Measurements from ENCODE around the gene FAM181B.
"Not testable (repeated sequence)": the region's sequence is repeated elsewhere in the genome, so short reads cannot be mapped to it uniquely, and the experiment has no call there.

FAM181B gene

GRCh38 chr11:82731691-82732277, 1.9 kb downstream of the FAM181B start:
- DNase-seq = no peak

- DNase-seq = no peak
Measured at GRCh38 chr11:82730754-82731153, 2.9 kb downstream of the FAM181B start.

- DNase-seq = no peak
Measured at GRCh38 chr11:82730286-82730685, 3.4 kb downstream of the FAM181B start.

DNA sequence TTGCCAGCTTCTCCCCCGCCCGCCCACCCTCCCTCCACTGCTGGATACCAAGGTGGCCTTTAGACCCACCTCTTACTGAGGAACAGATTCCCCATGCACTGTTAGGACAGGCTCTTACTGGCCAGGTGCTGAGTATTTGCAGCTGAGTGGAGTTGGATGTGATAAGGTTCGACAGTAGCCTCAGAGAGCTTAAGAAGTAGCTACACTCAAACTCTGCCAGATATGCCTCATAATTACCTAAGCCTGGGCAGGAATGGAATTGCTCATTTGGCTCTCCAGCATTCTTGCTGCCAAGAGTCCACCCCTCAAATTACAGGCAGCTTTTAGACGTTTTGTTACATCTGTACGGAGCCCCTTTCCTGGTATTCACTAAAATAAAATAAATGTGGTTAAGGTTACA, 9.6 kb downstream of the FAM181B start:
- DNase-seq = no peak

DNA sequence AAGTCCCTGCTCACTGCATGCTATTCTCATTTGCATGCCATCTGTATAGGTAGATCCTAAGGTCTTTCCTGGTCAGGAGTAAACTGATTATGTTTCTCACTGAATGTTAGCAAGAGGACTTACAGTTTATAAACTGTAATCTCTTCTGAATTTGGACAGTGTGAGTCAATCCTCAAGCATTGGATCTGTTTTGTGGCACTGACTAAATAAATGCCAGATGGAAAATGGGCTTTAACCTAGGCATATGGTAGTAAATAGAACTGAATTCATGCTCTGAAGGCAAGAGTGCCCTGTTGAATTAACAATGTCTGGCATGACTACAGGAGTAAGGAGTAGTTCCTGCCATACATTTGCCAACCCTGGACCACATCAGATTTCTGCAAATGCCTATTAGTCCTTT, 11.4 kb downstream of the FAM181B start:
- no peak for DNase-seq

GRCh38 chr11:82720267-82721065, 13.2 kb downstream of the FAM181B start:
- no peak for DNase-seq

- DNase-seq = no peak
Measured at GRCh38 chr11:82719361-82720105, 14.1 kb downstream of the FAM181B start.

GRCh38 chr11:82718821-82719220, 14.8 kb downstream of the FAM181B start:
- DNase-seq = no peak

- DNase-seq = no peak
Measured at GRCh38 chr11:82718307-82718706, 15.4 kb downstream of the FAM181B start.

- DNase-seq = no peak
Measured at GRCh38 chr11:82714346-82715174, 19.1 kb downstream of the FAM181B start.

DNA sequence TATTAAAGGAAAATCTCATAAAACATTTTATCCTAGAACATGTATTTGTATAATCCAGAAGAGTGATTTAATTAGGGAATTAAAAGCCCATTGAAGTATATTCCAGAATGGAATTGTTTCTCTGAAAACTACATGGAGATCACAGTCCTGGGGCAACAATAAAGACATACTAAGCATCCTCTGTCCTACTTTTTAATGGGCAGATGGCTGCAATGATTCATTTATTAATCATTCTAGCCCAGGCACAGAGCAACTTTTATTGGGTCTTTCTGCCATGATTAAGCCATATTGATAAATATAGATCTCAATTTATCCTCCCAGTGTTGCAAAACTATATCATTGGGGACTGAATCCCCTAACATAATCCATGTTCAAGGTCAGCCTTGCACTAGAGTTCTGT, 22.0 kb downstream of the FAM181B start:
- DNase-seq = no peak

GRCh38 chr11:82703796-82704195, 29.9 kb downstream of the FAM181B start:
- DNase-seq = no peak

DNA sequence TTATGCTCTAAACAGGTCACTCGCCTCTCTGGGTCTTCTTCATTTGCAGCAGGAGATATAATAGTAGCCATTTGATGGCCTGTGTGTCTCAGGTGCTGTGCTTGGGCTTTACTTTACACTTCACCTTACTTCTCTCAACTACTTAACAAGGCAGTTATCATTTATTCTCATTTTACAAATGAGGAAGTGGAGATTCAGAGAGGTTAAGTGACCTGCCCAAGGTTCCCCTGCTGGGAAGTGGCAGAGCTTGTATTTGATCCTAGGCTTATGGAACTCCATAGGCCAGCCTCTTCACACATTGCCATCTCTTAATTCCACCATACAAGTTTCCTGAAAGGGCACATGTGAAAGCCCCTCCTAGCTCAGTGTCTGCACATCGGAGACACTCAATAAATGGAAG, 30.4 kb downstream of the FAM181B start:
- no peak for DNase-seq

- DNase-seq = no peak
Measured at GRCh38 chr11:82701847-82702520, 31.7 kb downstream of the FAM181B start.

DNA sequence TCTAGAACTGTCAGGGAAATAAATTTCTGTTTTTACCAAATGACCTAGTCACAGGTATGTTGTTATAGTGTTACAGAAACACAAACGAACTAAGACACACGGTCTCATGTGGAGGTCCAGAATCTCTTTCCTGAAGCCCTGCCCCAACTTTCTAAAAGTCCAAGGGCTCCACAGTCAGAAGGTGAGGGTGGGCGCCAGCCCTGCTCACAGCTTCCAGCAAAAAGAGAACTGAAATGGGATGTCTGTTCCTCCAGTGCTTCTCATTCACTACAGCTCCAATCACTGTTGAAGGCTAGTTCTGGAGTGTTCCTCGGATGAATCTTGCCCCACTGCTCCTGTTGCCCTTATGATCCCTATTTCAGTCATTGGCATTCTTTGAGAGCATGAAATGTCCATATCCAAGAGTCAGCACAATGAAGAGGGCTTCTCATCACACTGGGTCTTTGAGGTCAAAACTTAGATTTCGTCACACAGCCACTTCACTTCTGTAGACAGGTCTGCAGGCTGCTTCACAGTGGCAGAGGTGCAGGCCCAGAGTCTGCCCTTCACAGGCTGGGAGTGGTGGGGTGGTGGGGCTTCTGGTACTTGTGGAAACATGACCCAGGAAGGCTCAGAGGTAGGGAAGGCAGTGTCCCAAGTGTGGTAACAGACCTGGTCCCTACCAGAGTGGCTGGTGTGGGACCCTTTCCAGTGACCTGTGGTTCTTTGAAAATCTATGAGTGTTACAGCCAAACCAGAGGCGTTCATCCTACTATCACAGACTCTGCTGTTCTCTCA, 34.9 kb downstream of the FAM181B start:
- DNase-seq = no peak

DNA sequence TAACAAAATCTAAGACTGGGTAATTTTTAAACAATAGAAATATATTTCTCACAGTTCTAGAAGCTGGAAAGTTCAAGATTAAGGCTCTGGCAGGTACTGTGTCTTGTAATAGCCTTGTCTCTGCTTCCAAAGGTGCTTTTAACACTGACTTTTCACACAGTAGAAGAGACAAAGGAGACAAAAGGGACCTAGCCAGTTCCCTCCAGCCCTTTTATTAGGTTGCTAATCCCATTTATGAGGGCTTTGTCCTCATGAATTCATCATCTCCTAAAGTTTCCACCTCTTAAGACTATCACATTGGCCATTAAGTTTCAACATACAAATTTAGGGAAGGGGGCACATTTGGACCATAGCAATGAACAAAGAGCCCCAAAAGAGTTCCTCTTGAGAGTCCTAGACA, 40.7 kb downstream of the FAM181B start:
- DNase-seq = no peak

DNA sequence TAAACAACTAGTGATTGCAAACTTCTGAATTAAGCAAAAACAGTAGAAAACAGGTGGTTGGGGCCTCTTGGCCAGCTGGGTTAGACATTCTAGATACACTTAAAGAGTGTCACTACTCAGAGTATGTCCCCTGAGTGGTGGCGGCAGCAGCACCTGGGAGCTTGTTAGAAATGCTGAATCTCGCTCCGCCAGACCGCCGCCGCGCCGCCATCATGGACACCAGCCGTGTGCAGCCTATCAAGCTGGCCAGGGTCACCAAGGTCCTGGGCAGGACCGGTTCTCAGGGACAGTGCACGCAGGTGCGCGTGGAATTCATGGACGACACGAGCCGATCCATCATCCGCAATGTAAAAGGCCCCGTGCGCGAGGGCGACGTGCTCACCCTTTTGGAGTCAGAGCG, 44.3 kb downstream of the FAM181B start:
- not testable (repeated sequence) for DNase-seq

DNA sequence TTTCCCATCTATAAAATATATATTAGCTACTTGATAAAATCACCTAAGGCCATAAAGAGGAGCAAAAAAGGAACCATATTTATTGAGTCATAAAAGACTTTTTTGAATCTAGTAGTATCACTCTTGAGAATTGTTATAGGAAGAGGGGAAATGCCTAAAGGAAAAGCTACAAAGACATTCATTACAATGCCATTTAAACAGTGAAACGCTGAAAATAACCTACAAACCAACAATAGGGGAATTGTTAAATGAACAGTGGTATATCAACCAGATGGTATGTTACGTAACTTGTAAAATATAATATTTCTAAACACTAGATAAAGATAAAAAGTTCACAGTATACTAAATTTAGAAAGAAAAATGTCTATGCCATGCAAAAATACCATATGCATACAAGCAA, 47.5 kb downstream of the FAM181B start:
- no peak for DNase-seq

- no peak for DNase-seq
Measured at GRCh38 chr11:82683029-82683428, 50.6 kb downstream of the FAM181B start.

DNA sequence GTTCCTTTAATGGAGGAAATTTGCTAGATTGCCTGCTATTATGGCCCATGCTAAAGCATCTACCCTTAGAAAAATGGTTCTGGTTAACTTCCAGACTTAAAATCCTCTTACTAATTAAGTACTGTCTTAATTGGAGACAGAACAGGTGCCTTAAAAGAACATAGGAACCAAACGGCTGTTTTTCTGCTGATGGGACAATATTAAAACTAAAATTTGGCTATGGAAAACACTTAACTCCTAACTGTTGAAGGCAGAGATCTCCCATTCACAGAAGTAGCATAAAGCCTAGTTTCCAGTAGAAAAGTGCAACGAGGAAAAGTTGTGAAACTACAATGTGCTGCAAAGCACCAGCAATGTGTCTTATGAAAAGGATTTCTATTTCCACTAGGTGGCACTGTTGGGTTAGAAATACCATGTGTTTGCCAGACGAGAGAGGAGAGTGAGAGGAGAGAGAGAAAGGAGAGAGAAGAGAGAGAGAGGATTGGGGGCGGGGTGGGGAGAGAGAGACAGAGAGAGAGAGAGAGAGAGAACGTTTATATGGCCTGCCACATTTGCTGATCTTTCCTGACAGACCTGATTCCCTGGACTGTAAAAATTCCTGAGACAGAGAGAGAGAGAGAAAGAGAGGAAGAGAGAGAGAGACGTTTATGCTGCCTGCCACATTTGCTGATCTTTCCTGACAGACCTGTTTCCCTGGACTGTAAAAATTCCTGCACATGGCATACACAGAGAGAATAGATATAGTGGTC, 51.5 kb downstream of the FAM181B start:
- DNase-seq = no peak

DNA sequence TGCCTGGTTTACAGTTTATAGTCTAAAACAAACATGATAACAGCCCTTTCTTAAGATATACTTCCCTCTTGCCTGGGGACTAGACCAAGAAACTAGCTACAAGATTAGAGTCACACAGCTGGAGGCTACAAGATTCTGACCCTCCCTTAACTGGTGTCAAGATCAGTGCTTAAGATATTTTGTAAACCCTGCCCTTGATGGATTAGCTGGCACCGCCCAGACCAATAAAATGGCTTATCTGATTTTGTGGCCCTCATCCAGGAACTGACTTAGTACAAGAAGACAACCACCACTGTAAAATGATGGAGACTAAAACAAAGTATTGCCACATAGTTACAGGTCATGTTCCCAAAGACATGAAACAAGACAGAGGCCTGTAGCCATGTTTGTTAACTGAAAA, 53.4 kb downstream of the FAM181B start:
- no peak for DNase-seq

Measured in activated effector memory CD4-positive, alpha-beta T cell treated with Interleukin-2 at 50 U/mL for 16 hours (primary cell).